ENCODE data around the gene C1QA. TPM values are rescaled to one million over a fixed set of nuclear protein-coding genes. Genes with fewer than 3 reads are reported as not detected.

C1QA gene
- polyA plus RNA-seq, 1 donor (not counting 4 experiments of a cell fraction or from before 2014, with no cell fraction given): not detected

DNA sequence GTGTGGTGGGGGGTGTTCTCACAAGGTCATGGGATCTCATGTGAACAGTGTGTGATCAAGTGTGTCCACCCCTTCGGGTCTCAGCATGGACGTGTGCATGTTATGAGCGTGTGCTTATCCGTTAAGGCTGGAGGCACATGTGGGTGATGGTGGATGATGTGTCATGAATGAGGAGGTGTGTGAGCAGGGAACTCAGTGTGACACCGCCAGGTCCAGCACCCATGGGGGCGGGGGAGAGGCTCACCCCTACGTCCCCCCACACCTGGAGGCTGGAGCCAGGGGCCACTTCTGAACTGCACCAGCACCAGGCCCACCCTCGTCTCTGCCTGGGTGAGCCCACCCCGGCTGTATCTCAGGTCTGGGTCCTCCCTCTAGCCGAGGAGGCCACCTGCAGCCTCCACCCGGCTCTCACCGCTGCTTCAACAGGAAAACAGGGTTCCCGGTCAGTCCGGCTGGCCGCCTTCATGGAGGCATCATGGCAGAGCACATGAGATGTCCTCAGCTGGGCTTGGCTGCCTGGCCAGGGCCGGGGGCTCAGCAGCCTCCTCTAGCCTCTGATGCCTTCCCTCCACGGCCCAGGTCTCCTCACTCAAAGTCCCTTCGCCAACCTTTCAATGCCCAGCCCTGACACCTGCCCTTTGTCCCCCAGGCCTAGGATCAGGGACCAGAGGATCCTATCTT lies 34.2 kb upstream of the C1QA start:
- Histone ChIP-seq H3K27me3 (ENCODE audit: control insufficient read depth, extremely low read depth, insufficient read depth, low read length) (peaks cover 24% of the 10 kb centered on the region), H3K4me1 (ENCODE audit: control insufficient read depth, extremely low read depth, insufficient read depth, low read length) (no peaks in the 10 kb centered on the region), H3K27ac (ENCODE audit: control insufficient read depth, insufficient read depth, low read length) (no peak overlapping the region), H3K79me2 (ENCODE audit: control insufficient read depth, insufficient read depth, low read length) (no peaks in the 10 kb centered on the region), H3K4me3 (ENCODE audit: control insufficient read depth in 2 of 3, extremely low read depth in 1 of 3, insufficient read depth in 2 of 3, low read depth in 1 of 3, low read length in 3 of 3) (no peak overlapping the region), H3K4me2 (ENCODE audit: control insufficient read depth, extremely low read depth, insufficient read depth, low read depth, low read length) (no peak overlapping the region), H2AFZ (ENCODE audit: control insufficient read depth, low read length) (no peak overlapping the region), H3K36me3 (ENCODE audit: control insufficient read depth in 2 of 2, extremely low read depth in 1 of 2, insufficient read depth in 2 of 2, low read length in 2 of 2) (no peaks in the 10 kb centered on the region), H3K9me3 (ENCODE audit: control insufficient read depth, low read depth, low read length) (no peaks in the 10 kb centered on the region), H3K9ac (ENCODE audit: control insufficient read depth, extremely low read depth, insufficient read depth, low read length) (no peak overlapping the region), H3K9me1 (ENCODE audit: control insufficient read depth, extremely low read depth, insufficient read depth, low read length) (no peaks in the 10 kb centered on the region), H4K20me1 (ENCODE audit: control insufficient read depth, extremely low read depth, insufficient read depth, low read length) (no peaks in the 10 kb centered on the region)
- TF ChIP-seq, protein P1, sequence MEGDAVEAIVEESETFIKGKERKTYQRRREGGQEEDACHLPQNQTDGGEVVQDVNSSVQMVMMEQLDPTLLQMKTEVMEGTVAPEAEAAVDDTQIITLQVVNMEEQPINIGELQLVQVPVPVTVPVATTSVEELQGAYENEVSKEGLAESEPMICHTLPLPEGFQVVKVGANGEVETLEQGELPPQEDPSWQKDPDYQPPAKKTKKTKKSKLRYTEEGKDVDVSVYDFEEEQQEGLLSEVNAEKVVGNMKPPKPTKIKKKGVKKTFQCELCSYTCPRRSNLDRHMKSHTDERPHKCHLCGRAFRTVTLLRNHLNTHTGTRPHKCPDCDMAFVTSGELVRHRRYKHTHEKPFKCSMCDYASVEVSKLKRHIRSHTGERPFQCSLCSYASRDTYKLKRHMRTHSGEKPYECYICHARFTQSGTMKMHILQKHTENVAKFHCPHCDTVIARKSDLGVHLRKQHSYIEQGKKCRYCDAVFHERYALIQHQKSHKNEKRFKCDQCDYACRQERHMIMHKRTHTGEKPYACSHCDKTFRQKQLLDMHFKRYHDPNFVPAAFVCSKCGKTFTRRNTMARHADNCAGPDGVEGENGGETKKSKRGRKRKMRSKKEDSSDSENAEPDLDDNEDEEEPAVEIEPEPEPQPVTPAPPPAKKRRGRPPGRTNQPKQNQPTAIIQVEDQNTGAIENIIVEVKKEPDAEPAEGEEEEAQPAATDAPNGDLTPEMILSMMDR (optimal IDR thresholded peaks at IDR 0.05 in 1 of 3, IDR thresholded peaks at IDR 0.05 in 1 of 3, conservative IDR thresholded peaks at IDR 0.05 in 1 of 3; ENCODE audit: extremely low read depth in 1 of 3, insufficient read depth in 2 of 3, low read length in 3 of 3): no peak
- no peak for TF ChIP-seq EZH2 (IDR thresholded peaks at IDR 0.05; ENCODE audit: low read length)
- FAIRE-seq (no peak), DNase-seq (ENCODE audit: low read depth, low spot score) (no peak)
- dilution Hi-C loops (cut with MboI; ENCODE audit: extremely low pct_ligation_motif_present, low sequenced_read_pairs): no loop called here

DNA sequence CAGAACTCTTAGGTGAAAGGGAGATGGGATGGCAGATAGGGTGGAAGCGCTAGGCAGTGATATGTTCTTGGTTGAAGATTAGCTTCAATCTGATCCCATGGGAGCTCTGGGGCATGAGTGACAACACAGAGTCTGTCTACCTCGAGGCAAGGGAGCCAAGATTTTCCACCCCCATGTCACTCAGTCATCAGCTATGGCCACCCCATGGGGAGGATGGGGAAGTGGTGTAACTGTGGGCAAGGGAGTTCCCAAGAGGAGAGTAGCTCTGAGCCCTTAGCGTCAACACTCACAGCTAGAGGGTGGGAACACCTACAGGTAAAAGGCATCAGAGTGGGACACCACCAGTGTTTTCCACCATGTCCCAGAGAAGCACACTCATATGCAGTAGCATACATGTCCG lies 30.3 kb upstream of the C1QA start:
- TF ChIP-seq EZH2 (IDR thresholded peaks at IDR 0.05; ENCODE audit: low read length): no peak
- TF ChIP-seq, protein P1 (optimal IDR thresholded peaks at IDR 0.05 in 1 of 3, IDR thresholded peaks at IDR 0.05 in 1 of 3, conservative IDR thresholded peaks at IDR 0.05 in 1 of 3; ENCODE audit: extremely low read depth in 1 of 3, insufficient read depth in 2 of 3, low read length in 3 of 3): no peak
- Histone ChIP-seq H3K79me2 (ENCODE audit: control insufficient read depth, insufficient read depth, low read length) (no peaks in the 10 kb centered on the region), H2AFZ (ENCODE audit: control insufficient read depth, low read length) (no peak overlapping the region), H3K9me1 (ENCODE audit: control insufficient read depth, extremely low read depth, insufficient read depth, low read length) (no peaks in the 10 kb centered on the region), H3K27ac (ENCODE audit: control insufficient read depth, insufficient read depth, low read length) (no peak overlapping the region), H3K27me3 (ENCODE audit: control insufficient read depth, extremely low read depth, insufficient read depth, low read length) (peaks cover 24% of the 10 kb centered on the region), H3K36me3 (ENCODE audit: control insufficient read depth in 2 of 2, extremely low read depth in 1 of 2, insufficient read depth in 2 of 2, low read length in 2 of 2) (no peaks in the 10 kb centered on the region), H3K9me3 (ENCODE audit: control insufficient read depth, low read depth, low read length) (no peaks in the 10 kb centered on the region), H3K9ac (ENCODE audit: control insufficient read depth, extremely low read depth, insufficient read depth, low read length) (no peak overlapping the region), H3K4me3 (ENCODE audit: control insufficient read depth in 2 of 3, extremely low read depth in 1 of 3, insufficient read depth in 2 of 3, low read depth in 1 of 3, low read length in 3 of 3) (no peak overlapping the region), H4K20me1 (ENCODE audit: control insufficient read depth, extremely low read depth, insufficient read depth, low read length) (no peaks in the 10 kb centered on the region), H3K4me2 (ENCODE audit: control insufficient read depth, extremely low read depth, insufficient read depth, low read depth, low read length) (no peak overlapping the region), H3K4me1 (ENCODE audit: control insufficient read depth, extremely low read depth, insufficient read depth, low read length) (no peaks in the 10 kb centered on the region)
- no peak for FAIRE-seq
- DNase-seq (ENCODE audit: low read depth, low spot score): no peak
- dilution Hi-C loops (cut with MboI; ENCODE audit: extremely low pct_ligation_motif_present, low sequenced_read_pairs): no loop called here

All from keratinocyte (primary cell).